HG03442 (cell line): ENCODE measurements around the gene MCTP1.

Experiments used
- ATAC-seq: cut with Tn5 transposase; IDR thresholded peaks from one replicate; pipeline ENCODE4 v1.9.1; 2021; ENCODE audit warnings: mild to moderate bottlenecking, moderate library complexity; ENCODE audit not compliant: unreplicated experiment

Gene MCTP1

DNA sequence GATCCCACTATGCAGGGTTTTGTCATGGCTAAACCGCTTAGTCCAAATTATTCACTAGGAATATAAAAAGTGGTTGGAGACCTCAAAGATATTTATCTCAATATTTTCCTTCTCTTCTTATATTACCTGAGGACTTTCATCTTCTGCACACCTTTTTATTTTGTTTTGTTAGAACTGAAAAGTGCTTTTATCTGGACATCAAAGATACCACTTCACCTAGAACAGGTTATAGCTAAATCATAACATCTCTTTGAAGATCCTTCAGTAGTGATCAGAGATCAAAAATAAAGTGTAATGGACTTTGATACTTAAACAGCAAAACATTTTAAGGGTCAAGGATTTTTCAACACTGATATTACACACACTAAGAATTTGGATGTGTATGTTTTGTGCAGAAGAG is 160.2 kb downstream of the MCTP1 start:
- ATAC-seq: no peak

- ATAC-seq: no peak
Measured at GRCh38 chr5:95124101-95124500, 160.8 kb downstream of the MCTP1 start.

DNA sequence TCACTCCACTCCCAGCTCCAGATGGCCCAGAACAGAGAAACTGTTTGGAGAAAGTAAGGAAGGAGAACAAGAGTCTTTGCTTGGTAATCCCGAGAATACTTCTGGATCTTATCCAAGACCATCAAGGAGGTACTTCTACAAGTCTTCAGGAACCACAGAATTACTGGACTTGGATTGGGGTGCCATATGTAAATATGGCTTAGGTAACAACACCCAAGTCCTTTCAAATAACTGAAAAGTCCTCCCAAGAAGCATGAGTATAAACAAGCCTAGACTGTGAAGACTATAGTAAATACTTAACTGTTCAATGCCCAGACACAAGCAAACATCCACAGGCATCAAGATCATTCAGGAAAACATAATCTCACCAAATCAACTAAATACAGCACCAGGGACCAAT is 170.0 kb downstream of the MCTP1 start:
- no peak for ATAC-seq

DNA sequence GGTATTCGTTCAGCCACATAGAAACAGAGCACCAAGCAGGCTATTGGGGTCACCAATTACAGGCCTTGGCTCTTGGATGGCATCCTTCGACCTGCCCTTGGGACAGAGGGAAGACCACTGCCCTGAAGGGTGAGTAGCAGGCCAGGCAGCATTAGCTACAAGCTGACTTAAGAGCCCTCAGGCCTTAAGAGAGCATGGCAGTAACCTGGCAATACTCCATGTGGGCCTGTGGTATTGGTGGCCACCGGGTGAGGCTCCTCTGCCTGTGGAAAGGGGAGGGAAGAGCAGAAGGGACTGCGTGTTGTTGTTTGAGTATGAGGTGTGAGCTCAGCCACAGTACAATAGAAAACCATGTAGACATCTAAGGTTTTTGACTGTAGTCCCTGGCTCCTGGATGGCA is 170.6 kb downstream of the MCTP1 start:
- ATAC-seq: no peak

GRCh38 chr5:95113489-95113888 is 171.4 kb downstream of the MCTP1 start:
- ATAC-seq: no peak

DNA sequence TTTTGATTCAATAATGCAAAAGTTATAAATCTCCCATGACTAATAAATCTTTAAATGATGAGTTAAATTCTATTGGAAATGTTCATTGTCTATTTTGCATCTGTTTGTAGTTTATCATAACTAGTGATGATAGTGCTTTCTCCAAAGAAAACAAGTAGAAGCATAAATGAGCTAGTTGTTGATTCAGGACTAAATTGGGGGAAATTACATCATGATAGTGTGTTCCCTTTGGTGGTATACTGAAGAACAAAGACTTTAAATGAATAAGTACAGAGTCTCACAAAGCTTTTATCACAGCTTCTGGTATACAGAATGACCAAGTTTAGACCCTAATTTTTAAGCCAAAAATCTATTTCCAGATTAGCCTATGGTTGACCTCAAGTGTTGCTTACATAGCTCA is 173.8 kb downstream of the MCTP1 start:
- ATAC-seq: no peak

DNA sequence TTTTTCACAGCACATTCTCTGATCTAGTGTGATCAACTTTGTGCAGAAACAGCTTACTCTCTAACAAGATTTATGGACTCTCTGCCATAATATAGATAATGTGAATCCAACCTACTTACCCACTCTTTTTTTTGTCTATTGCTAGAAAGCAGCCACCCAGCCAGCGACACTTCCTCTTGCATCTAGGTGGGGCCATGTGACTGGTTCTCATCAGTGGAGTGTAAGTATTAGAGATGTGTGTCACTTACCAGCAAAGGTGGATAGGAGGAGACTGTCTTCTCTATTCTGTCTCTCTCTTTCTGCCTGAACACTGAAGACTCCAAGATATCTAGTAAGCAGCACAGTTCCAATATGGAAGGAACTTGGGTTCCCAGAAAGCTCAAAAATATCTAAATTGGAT is 174.8 kb downstream of the MCTP1 start:
- ATAC-seq: no peak

- ATAC-seq: no peak
Measured at GRCh38 chr5:95107138-95107537, 177.8 kb downstream of the MCTP1 start.

DNA sequence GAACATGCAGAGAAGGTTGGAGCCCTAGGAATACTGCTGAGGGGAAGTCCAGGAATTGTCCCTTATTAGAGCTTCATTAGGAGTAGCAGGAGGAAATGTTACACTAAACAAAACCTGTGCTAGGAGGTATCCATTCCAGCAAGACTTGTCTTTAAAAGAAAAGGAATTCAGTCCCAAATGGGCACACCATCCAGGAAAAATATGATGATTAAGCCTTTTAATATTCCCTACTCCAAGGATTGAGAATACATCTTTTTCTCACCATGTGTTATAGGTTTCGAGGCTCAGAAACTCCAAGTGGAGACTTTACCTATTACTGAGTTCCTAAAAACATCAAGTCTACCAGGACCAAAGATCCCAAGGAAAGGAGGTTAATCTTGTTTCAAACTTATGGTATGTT is 179.3 kb downstream of the MCTP1 start:
- ATAC-seq: no peak

GRCh38 chr5:95102687-95103086 is 182.2 kb downstream of the MCTP1 start:
- ATAC-seq: peak; percentile 84

DNA sequence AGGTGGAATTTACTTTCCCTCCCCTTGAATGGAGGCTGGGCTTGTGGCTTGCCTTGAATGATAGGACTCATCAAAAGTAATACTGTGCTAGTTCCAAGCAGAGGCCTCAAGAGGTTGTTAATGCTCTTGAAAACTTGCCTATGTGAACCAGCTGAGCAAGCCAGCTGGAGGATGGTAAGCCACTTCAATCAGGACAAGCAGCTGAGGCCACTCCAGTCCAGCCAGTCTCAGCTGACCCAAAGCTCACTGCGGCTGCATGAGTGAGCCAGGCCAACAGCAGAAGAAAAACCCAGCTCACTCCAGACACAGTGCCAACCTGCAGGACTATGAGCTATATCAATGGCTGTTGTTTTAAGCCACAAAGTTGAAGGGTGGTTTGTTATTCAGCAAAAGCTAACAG is 182.8 kb downstream of the MCTP1 start:
- ATAC-seq: peak; percentile 16

DNA sequence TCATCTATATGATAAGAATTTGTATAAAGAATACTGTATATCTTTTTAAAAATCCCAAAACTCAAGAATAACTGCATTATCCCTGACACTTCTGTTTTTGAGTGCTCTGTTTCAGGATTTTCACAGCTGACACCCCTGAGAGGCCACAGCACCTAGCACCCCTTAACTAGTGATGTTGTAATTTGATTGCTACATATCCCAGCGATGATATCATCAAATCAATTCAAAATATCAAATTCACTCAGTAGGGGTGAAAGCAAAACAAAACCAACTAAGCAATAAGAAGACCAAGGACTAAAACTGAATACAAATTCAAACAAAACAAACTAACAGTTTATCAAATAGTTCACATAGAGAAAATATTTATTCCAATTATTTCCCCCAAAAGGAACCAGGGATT is 184.3 kb downstream of the MCTP1 start:
- ATAC-seq: no peak

GRCh38 chr5:95098012-95098411 is 186.9 kb downstream of the MCTP1 start:
- no peak for ATAC-seq

- no peak for ATAC-seq
Measured at GRCh38 chr5:95093211-95093610, 191.7 kb downstream of the MCTP1 start.

- no peak for ATAC-seq
Measured at GRCh38 chr5:95090774-95091173, 194.1 kb downstream of the MCTP1 start.

- ATAC-seq: peak; percentile 80
Measured at GRCh38 chr5:95087816-95088317, 197.0 kb downstream of the MCTP1 start.

- peak; percentile 36 for ATAC-seq
Measured at GRCh38 chr5:95086927-95087815, 197.7 kb downstream of the MCTP1 start.

- no peak for ATAC-seq
Measured at GRCh38 chr5:95084757-95085156, 200.1 kb downstream of the MCTP1 start.

DNA sequence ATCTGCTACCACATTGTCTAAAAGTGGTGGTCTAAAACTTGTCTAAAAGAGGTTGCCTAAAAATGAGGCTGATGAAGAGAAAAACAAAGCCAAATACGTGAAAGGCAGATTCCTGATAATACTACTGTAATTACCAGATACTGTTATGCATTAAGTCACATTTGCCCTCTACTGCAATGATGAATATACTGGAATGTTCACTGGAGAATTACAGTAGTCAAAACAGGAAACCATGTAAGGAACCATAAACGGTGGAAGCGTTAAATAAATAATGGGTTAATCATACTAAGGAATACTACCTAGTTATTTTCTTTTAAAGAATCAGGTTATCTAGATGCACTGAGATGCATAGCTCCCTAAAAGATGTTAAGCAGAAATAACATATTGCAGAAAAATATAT is 201.3 kb downstream of the MCTP1 start:
- no peak for ATAC-seq

- ATAC-seq: peak; percentile 2
Measured at GRCh38 chr5:95081982-95082381, 202.9 kb downstream of the MCTP1 start.

- ATAC-seq: peak; percentile 92
Measured at GRCh38 chr5:95081500-95081960, 203.4 kb downstream of the MCTP1 start.

DNA sequence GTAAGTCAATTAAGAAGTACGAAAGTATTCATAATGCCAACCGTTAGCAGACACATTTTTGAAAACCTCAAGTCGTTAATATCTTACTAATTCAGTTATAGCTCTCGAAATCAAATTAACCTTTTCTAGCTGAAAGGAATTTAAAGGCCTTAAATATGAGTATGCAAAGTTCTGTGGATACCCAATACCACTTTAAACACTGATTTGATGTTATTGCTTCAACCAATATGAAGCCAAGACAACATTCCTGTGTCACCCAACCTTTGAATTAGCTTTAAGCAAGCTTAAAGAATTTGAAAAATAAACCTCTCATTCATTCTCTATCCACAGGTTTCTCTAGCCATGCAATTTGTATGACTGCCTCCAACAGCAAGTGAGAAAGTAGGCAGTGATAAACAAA is 204.5 kb downstream of the MCTP1 start:
- no peak for ATAC-seq

DNA sequence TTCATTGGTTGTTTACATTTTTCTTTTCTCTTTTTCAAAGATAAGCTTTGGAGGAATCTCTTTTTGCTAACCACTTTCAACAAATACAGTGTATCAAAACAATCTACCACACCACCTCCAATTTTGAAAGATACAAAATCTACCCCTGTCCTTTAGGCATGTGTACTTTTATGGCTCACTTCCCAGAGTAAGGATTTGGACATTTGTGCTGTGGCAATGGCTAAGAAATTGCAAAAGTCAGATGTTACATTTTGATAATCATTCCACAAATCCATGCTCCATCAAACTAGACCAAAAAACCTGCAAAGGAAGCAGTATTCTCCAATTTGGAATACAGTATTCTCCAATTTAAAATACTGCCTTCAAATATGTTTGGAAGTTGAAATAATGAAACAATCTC is 204.9 kb downstream of the MCTP1 start:
- no peak for ATAC-seq
